ENCODE results near the gene XXYLT1. TPM values are rescaled to one million over a fixed set of nuclear protein-coding genes. Genes with fewer than 3 reads are reported as not detected.

Gene XXYLT1
- total RNA-seq, 1 experiment from 2014 or later: 10.9 TPM

DNA sequence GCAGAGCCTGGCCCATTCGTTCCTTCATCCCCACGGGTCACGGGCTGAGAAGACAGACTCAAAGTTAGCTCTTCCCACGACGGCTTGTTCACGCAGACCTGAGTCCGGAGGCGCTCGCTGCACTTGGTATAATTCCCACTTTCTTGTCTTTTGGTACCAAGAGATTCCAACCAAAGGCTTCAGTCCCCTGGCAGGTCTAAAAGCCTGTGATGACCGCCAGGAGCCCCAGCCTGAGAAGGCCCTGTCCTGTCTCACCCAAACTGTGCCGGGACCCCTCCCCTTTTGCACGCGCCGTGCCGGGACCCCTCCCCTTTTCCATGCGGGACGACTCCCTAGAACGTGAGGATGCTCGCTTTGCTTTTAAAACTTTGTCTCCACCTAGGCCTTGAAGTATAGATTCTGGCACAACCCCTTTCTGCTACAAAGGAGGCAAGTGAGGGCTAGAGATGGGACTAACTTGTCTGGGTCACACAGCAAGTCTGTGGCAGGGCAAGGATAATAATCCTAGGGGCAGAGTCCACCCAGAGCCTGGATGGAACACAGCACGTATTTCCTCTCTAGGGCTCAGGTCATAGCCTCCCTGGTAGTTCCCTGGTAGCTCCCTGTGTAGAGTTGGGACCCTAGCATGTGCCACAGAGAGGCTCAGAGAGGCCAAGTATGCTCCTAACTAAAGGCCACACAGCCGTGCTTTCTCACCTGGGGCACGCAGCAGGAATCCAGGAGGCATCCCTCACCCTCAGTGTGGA is 211.3 kb downstream of the XXYLT1 start:
- RAD21 ChIA-PET (ENCODE audit: low non-redundant PET in 1 of 2, low total read pairs in 2 of 2, uncharacterized antibody in 2 of 2, unreplicated experiment in 2 of 2): no interaction called here
- H3K9ac ChIP-seq (ENCODE audit: low read length): no peak overlapping the region
- H3K4me1 ChIP-seq (ENCODE audit: control insufficient read depth in 1 of 2, insufficient read depth in 2 of 2, low read length in 2 of 2): no peaks in the 10 kb centered on the region
- no peaks in the 10 kb centered on the region for H3K27me3 ChIP-seq (ENCODE audit: insufficient read depth, low read length)
- BruUV-seq (replicated peaks): no TSS peak
- no peaks in the 10 kb centered on the region for H4K20me1 ChIP-seq (ENCODE audit: insufficient read depth)
- TF ChIP-seq CBX3 (IDR thresholded peaks at IDR 0.05; ENCODE audit: low read depth) (no peak), SRF (IDR thresholded peaks at IDR 0.05; ENCODE audit: low read depth) (no peak), POLR2A (IDR thresholded peaks at IDR 0.05; ENCODE audit: borderline replicate concordance, extremely low read depth, insufficient read depth, insufficient read length) (no peak), CEBPB (IDR thresholded peaks at IDR 0.05; ENCODE audit: low read depth) (no peak), EZH2phosphoT487 (IDR thresholded peaks at IDR 0.05; ENCODE audit: borderline replicate concordance) (no peak), TCF7L2 (IDR thresholded peaks at IDR 0.05; ENCODE audit: borderline replicate concordance, extremely low read depth, insufficient read depth, insufficient read length) (no peak), POLR2AphosphoS5 (IDR thresholded peaks at IDR 0.05; ENCODE audit: low read depth, low read length) (no peak), EGR1 (IDR thresholded peaks at IDR 0.05; ENCODE audit: low read depth) (no peak), ZFX (IDR thresholded peaks at IDR 0.05) (no peak), ZNF274 (IDR thresholded peaks at IDR 0.05; ENCODE audit: low read depth, low read length) (no peak), RAD21 (IDR thresholded peaks at IDR 0.05; ENCODE audit: low read depth) (no peak), FOSL1 (IDR thresholded peaks at IDR 0.05; ENCODE audit: low read depth) (no peak), JUND (IDR thresholded peaks at IDR 0.05) (no peak)
- TF ChIP-seq, protein P1, sequence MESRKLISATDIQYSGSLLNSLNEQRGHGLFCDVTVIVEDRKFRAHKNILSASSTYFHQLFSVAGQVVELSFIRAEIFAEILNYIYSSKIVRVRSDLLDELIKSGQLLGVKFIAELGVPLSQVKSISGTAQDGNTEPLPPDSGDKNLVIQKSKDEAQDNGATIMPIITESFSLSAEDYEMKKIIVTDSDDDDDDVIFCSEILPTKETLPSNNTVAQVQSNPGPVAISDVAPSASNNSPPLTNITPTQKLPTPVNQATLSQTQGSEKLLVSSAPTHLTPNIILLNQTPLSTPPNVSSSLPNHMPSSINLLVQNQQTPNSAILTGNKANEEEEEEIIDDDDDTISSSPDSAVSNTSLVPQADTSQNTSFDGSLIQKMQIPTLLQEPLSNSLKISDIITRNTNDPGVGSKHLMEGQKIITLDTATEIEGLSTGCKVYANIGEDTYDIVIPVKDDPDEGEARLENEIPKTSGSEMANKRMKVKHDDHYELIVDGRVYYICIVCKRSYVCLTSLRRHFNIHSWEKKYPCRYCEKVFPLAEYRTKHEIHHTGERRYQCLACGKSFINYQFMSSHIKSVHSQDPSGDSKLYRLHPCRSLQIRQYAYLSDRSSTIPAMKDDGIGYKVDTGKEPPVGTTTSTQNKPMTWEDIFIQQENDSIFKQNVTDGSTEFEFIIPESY (IDR thresholded peaks at IDR 0.05; ENCODE audit: extremely low read depth, insufficient replicate concordance, low read length): no peak
- TF ChIP-seq, protein P2, sequence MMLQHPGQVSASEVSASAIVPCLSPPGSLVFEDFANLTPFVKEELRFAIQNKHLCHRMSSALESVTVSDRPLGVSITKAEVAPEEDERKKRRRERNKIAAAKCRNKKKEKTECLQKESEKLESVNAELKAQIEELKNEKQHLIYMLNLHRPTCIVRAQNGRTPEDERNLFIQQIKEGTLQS (IDR thresholded peaks at IDR 0.05): no peak
- TF ChIP-seq, protein P3, sequence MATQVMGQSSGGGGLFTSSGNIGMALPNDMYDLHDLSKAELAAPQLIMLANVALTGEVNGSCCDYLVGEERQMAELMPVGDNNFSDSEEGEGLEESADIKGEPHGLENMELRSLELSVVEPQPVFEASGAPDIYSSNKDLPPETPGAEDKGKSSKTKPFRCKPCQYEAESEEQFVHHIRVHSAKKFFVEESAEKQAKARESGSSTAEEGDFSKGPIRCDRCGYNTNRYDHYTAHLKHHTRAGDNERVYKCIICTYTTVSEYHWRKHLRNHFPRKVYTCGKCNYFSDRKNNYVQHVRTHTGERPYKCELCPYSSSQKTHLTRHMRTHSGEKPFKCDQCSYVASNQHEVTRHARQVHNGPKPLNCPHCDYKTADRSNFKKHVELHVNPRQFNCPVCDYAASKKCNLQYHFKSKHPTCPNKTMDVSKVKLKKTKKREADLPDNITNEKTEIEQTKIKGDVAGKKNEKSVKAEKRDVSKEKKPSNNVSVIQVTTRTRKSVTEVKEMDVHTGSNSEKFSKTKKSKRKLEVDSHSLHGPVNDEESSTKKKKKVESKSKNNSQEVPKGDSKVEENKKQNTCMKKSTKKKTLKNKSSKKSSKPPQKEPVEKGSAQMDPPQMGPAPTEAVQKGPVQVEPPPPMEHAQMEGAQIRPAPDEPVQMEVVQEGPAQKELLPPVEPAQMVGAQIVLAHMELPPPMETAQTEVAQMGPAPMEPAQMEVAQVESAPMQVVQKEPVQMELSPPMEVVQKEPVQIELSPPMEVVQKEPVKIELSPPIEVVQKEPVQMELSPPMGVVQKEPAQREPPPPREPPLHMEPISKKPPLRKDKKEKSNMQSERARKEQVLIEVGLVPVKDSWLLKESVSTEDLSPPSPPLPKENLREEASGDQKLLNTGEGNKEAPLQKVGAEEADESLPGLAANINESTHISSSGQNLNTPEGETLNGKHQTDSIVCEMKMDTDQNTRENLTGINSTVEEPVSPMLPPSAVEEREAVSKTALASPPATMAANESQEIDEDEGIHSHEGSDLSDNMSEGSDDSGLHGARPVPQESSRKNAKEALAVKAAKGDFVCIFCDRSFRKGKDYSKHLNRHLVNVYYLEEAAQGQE (IDR thresholded peaks at IDR 0.05; ENCODE audit: low read depth): no peak
- POLR2A ChIA-PET: no interaction called here
- DNase-seq (ENCODE audit: low read depth, low spot score): no peak
- H3K9me2 ChIP-seq (ENCODE audit: insufficient read depth): no peaks in the 10 kb centered on the region
- H3K9me3 ChIP-seq (ENCODE audit: control insufficient read depth in 1 of 2, insufficient read depth in 1 of 2, low read depth in 1 of 2, low read length in 2 of 2): no peaks in the 10 kb centered on the region
- ATAC-seq: no peak
- intact Hi-C loops (cut with micrococcal nuclease): no loop called here
- no peak overlapping the region for H3K27ac ChIP-seq (ENCODE audit: low read depth, low read length)
- no peak overlapping the region for H2AFZ ChIP-seq (ENCODE audit: low read depth, low read length, poor library complexity, severe bottlenecking)
- CTCF ChIA-PET: no interaction called here
- no peaks in the 10 kb centered on the region for H3K79me2 ChIP-seq (ENCODE audit: insufficient read depth, low read length)
- no peak overlapping the region for H3K4me3 ChIP-seq (replicated peaks in 1 of 2; ENCODE audit: low read depth in 1 of 2, low read length in 2 of 2)
- no peak overlapping the region for H3K4me2 ChIP-seq (ENCODE audit: low read length)
- no peaks in the 10 kb centered on the region for H3K36me3 ChIP-seq (ENCODE audit: control insufficient read depth in 1 of 2, insufficient read depth in 2 of 2, low read length in 2 of 2)

All from HCT116 (cell line).